CD4-positive, alpha-beta T cell (primary cell): ENCODE measurements around the gene KRTAP5-7. TPM values are rescaled to one million over a fixed set of nuclear protein-coding genes. Genes with fewer than 3 reads are reported as not detected.

Source experiments
- ATAC-seq: fragments of 200-7000 bp; cut with Tn5 transposase; one replicate; pipeline ENCODE4 v1.10.0; 2022; ENCODE audit warnings: mild to moderate bottlenecking; ENCODE audit not compliant: poor library complexity
- CTCF ChIA-PET: fragments of 350-600 bp; sonication (Branson Sonifier 250); formaldehyde crosslinking; loops from one replicate; lab custom pipeline; 2021; ENCODE audit warnings: antibody characterized with exemption, inconsistent platforms; lab: Charles Lee
- POLR2A ChIA-PET: fragments of 350-600 bp; sonication (Branson Sonifier 250); formaldehyde crosslinking; loops from one replicate; lab custom pipeline; 2021; ENCODE audit warnings: antibody characterized with exemption, inconsistent platforms; lab: Charles Lee
- DNase-seq, 14 experiments: peaks; one replicate each; pipeline ENCODE4 v3.0.0-alpha.2; 2013 to 2020; ENCODE audit warnings: mixed read lengths in 2 of 14
- H3K27ac ChIP-seq, 2 donors: one replicate each; pipeline versions ENCODE4 v1.5.1 to v1.7.0; 2013; ENCODE audit warnings: low read length in 2 of 2, low read depth in 1 of 2, mild to moderate bottlenecking in 1 of 2
- H3K27me3 ChIP-seq, 2 experiments: 1 replicate in 1 of 2; 2 replicates in 1 of 2; pipeline versions ENCODE4 v1.6.1 to v1.7.0; 2013; ENCODE audit warnings: low read length in 2 of 2, control low read depth in 1 of 2, mild to moderate bottlenecking in 1 of 2, moderate library complexity in 1 of 2; ENCODE audit not compliant: insufficient read depth in 2 of 2, control insufficient read depth in 1 of 2
- H3K36me3 ChIP-seq: one replicate; pipeline ENCODE4 v1.6.1; 2013; ENCODE audit warnings: low read length, control low read depth; ENCODE audit not compliant: insufficient read depth
- H3K4me1 ChIP-seq: one replicate; pipeline ENCODE4 v1.6.1; 2013; ENCODE audit warnings: low read length, control low read depth; ENCODE audit not compliant: insufficient read depth
- H3K4me3 ChIP-seq: one replicate; pipeline ENCODE4 v1.5.1; 2013; ENCODE audit warnings: mild to moderate bottlenecking, low read length, moderate library complexity
- H3K9me3 ChIP-seq, 2 experiments: 1 replicate in 1 of 2; 2 replicates in 1 of 2; pipeline versions ENCODE4 v1.6.1 to v1.7.0; 2013; ENCODE audit warnings: low read length in 2 of 2, mild to moderate bottlenecking in 2 of 2, control low read depth in 1 of 2, moderate library complexity in 1 of 2; ENCODE audit not compliant: control insufficient read depth in 1 of 2, insufficient read depth in 1 of 2
- H3K27ac Mint-ChIP-seq: one replicate; pipeline ENCODE4 v1.8.0; 2020; ENCODE audit warnings: mixed read lengths
- H3K27me3 Mint-ChIP-seq: one replicate; pipeline ENCODE4 v1.8.0; 2021; ENCODE audit warnings: mixed read lengths
- H3K36me3 Mint-ChIP-seq: one replicate; pipeline ENCODE4 v1.8.0; 2021; ENCODE audit warnings: low read depth, mixed read lengths
- H3K4me1 Mint-ChIP-seq: one replicate; pipeline ENCODE4 v1.8.0; 2021; ENCODE audit warnings: low read depth, mixed read lengths
- H3K4me3 Mint-ChIP-seq: one replicate; pipeline ENCODE4 v1.8.0; 2020; ENCODE audit warnings: mild to moderate bottlenecking, mixed read lengths
- H3K9me3 Mint-ChIP-seq: one replicate; pipeline ENCODE4 v1.8.0; 2020; ENCODE audit warnings: mixed read lengths
- intact Hi-C, 2 experiments: fragments of 100-400 bp; cut with DNase I in 1 of 2; cut with micrococcal nuclease in 1 of 2; formaldehyde crosslinking; loops; one replicate each; pipeline versions ENCODE4 v1.15.1 to v1.9.0; 2023 to 2025; cut with DNase I, micrococcal nuclease
- total RNA-seq, 174 experiments: library from RNA in 2 of 174; stranded (reverse) in 2 of 174; gene quantifications; one replicate each; pipeline ENCODE4 v1.2.3 and lab custom pipeline; 2021 to 2026
- TF ChIP-seq, protein P1 (sequence below): fragments of 200-600 bp; IDR thresholded peaks from one replicate; pipeline ENCODE4 v1.8.0; 2022; ENCODE audit warnings: antibody characterized with exemption, mild to moderate bottlenecking

Gene KRTAP5-7
- total RNA-seq, 2 experiments from 2014 or later, result not detected

DNA sequence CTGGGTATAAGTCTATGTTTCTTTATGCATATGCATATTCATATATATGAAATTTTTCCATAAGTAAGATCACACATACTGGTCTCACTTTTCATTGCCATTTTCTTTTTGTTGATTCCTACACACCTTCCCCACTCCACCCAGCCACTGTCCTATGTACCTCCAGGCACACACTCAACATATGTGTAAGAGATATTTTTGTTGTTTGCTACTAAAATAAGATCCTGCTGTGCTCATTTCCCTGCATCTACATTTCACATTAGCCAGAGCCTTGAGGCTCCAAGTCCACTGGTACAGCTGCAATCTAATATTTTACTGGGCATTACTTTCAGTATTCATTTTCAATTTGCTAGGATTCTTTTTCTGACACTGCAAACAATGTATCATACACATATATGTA, 30.2 kb downstream of the KRTAP5-7 start:
- Mint-ChIP-seq H3K27me3 (peaks cover 45% of the 10 kb centered on the region), H3K36me3 (no peaks in the 10 kb centered on the region)
- POLR2A ChIA-PET, result no interaction called here

DNA sequence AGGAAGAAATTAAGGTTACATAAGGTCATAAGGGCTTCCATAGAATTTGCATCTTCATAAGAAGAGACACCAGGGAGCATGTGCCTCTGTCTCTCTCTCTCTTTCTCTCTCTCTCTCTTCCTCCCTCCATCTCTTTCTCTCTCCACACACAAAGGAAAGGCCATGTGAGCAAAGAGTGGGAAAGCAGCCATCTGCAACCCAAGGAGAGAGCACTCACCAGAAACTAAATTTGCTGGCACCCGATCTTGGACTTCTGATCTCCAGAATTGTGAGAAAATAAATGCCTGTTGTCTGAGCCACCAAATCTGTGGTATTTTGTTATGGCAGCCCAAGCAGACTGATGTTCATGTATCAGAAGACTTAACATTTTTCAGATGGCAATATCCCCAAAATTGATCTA, 31.9 kb downstream of the KRTAP5-7 start:
- Histone ChIP-seq H3K4me3 (no peak overlapping the region), H3K36me3 (no peaks in the 10 kb centered on the region), H3K9me3 (peaks cover 0 to 10% of the 10 kb centered on the region in 2 experiments), H3K4me1 (no peaks in the 10 kb centered on the region), H3K27ac (no peak overlapping the region), H3K27me3 (peaks cover 5 to 16% of the 10 kb centered on the region in 2 experiments)
- POLR2A ChIA-PET, result no interaction called here
- ATAC-seq (no peak), DNase-seq (no peak)
- TF ChIP-seq, protein P1, sequence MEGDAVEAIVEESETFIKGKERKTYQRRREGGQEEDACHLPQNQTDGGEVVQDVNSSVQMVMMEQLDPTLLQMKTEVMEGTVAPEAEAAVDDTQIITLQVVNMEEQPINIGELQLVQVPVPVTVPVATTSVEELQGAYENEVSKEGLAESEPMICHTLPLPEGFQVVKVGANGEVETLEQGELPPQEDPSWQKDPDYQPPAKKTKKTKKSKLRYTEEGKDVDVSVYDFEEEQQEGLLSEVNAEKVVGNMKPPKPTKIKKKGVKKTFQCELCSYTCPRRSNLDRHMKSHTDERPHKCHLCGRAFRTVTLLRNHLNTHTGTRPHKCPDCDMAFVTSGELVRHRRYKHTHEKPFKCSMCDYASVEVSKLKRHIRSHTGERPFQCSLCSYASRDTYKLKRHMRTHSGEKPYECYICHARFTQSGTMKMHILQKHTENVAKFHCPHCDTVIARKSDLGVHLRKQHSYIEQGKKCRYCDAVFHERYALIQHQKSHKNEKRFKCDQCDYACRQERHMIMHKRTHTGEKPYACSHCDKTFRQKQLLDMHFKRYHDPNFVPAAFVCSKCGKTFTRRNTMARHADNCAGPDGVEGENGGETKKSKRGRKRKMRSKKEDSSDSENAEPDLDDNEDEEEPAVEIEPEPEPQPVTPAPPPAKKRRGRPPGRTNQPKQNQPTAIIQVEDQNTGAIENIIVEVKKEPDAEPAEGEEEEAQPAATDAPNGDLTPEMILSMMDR, result no peak
- intact Hi-C loops, result no loop called here
- H3K4me3 Mint-ChIP-seq, result no peak overlapping the region
- CTCF ChIA-PET, result no interaction called here
- H3K9me3 Mint-ChIP-seq, result no peaks in the 10 kb centered on the region
- no peaks in the 10 kb centered on the region for H3K4me1 Mint-ChIP-seq
- peaks cover 59% of the 10 kb centered on the region for H3K27me3 Mint-ChIP-seq
- no peak overlapping the region for H3K27ac Mint-ChIP-seq
- H3K36me3 Mint-ChIP-seq, result no peaks in the 10 kb centered on the region

More for the DNA sequence above, 30.2 kb downstream of the KRTAP5-7 start:
- no peaks in the 10 kb centered on the region for H3K9me3 Mint-ChIP-seq
- no peak for ATAC-seq
- Histone ChIP-seq H3K4me1 (no peaks in the 10 kb centered on the region), H3K4me3 (no peak overlapping the region), H3K27me3 (peaks cover 0 to 3% of the 10 kb centered on the region in 2 experiments), H3K27ac (no peak overlapping the region), H3K9me3 (peaks cover 0 to 10% of the 10 kb centered on the region in 2 experiments), H3K36me3 (no peaks in the 10 kb centered on the region)
- no peaks in the 10 kb centered on the region for H3K4me1 Mint-ChIP-seq
- CTCF ChIA-PET, result no interaction called here
- no peak overlapping the region for H3K27ac Mint-ChIP-seq
- TF ChIP-seq, protein P1, result no peak
- no peak overlapping the region for H3K4me3 Mint-ChIP-seq
- intact Hi-C loops, result no loop called here
- DNase-seq, result no peak

DNA sequence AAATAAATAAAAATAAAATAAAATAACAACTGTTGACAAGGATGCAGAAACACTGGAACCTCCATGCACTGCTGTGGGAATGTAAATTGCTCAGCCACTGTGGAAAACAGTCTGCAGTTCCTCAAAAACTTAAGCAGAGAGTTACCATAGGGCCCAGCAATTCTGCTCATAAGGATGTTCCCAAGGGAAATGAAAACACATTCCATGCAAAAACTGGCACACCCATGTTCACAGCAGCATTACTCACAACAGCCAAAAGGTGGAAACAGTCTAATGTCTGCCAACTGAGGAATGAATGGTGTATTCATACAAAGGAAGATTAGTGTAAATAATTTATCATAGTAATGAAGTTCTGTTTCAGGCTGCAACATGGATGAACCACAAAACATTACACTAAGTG, 35.1 kb downstream of the KRTAP5-7 start:
- intact Hi-C loops, result no loop called here
- no peaks in the 10 kb centered on the region for H3K36me3 ChIP-seq
- Mint-ChIP-seq H3K27ac (no peak overlapping the region), H3K4me3 (no peak overlapping the region), H3K9me3 (no peaks in the 10 kb centered on the region), H3K27me3 (peaks cover 69% of the 10 kb centered on the region), H3K36me3 (no peaks in the 10 kb centered on the region), H3K4me1 (no peaks in the 10 kb centered on the region)
- peaks cover 5 to 19% of the 10 kb centered on the region in 2 experiments for H3K27me3 ChIP-seq
- CTCF ChIA-PET, result no interaction called here
- TF ChIP-seq, protein P1, result no peak
- H3K9me3 ChIP-seq, result no peaks in the 10 kb centered on the region
- H3K4me3 ChIP-seq, result no peak overlapping the region
- H3K4me1 ChIP-seq, result no peaks in the 10 kb centered on the region
- ATAC-seq (no peak), DNase-seq (no peak)
- POLR2A ChIA-PET, result no interaction called here
- H3K27ac ChIP-seq, result no peak overlapping the region
